Measurements from ENCODE around the gene WDR43.

Gene WDR43

DNA sequence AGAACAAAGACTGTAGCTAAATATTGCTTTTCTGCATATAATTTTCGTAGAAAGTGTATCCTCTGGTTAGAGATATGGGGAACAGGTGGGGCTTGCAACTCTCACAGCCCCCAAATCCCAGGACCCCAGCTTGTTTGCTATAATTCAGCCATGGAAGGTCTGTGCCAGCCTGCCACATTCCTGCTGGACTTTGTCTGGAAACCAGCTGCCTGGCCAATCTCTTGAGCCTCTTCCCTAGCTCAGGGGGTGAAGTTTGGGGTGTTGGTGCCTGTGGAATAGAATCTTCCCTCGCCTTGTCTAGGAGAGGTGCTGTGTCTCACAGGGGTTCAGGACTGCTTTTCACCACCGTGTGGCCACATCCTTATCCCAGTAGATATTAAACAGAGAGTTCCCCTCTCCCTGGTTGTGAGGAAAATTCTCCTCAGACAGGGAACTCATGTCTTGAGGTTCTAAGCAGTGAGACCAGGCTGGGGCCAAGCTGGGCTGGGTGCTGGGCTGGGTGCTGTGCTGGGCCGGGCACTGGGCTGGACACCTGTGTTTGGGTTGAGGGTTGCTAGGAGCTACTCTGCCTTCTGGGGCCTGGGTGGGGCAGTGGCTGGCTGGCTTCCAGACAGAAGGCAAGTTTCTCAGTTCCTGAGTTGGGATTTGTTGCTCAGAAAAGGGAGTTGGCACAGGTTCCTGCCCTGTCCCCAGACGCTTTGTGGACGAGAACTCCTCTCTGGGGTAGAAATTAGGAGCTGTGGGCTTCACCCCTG, 98.9 kb downstream of the WDR43 start:
- DNase-seq (ENCODE audit: low read depth), result no peak
- TF ChIP-seq, protein P1, sequence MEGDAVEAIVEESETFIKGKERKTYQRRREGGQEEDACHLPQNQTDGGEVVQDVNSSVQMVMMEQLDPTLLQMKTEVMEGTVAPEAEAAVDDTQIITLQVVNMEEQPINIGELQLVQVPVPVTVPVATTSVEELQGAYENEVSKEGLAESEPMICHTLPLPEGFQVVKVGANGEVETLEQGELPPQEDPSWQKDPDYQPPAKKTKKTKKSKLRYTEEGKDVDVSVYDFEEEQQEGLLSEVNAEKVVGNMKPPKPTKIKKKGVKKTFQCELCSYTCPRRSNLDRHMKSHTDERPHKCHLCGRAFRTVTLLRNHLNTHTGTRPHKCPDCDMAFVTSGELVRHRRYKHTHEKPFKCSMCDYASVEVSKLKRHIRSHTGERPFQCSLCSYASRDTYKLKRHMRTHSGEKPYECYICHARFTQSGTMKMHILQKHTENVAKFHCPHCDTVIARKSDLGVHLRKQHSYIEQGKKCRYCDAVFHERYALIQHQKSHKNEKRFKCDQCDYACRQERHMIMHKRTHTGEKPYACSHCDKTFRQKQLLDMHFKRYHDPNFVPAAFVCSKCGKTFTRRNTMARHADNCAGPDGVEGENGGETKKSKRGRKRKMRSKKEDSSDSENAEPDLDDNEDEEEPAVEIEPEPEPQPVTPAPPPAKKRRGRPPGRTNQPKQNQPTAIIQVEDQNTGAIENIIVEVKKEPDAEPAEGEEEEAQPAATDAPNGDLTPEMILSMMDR (conservative IDR thresholded peaks at IDR 0.05; ENCODE audit: control insufficient read depth, insufficient read depth, low read depth, low read length), result no peak

DNA sequence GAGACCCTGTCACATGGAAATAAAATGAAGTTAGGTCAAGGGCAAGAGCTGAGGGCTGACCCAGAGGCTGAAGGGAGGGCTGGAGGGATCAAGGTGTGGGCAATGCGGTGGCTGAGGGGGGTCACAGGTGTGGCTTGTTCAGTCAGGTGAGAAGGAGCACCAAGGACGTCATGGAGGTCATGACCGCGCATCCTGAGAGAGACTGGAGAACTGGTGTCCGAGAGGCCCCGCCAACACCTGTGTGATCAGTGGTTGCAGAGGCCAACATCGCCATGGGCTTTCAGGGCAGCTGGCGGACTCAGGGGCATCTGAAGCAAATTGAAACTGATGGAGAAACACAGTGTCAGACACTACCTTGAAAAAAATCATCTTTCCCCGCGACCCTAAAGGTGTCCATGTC, 99.6 kb downstream of the WDR43 start:
- no peak overlapping the region for H3K4me3 ChIP-seq (ENCODE audit: control insufficient read depth, low read depth, low read length)
- TF ChIP-seq, protein P1 (conservative IDR thresholded peaks at IDR 0.05; ENCODE audit: control insufficient read depth, insufficient read depth, low read depth, low read length), result no peak
- DNase-seq (ENCODE audit: low read depth), result no peak

More for the DNA sequence above, 98.9 kb downstream of the WDR43 start:
- H3K4me3 ChIP-seq (ENCODE audit: control insufficient read depth, low read depth, low read length), result no peak overlapping the region

DNA sequence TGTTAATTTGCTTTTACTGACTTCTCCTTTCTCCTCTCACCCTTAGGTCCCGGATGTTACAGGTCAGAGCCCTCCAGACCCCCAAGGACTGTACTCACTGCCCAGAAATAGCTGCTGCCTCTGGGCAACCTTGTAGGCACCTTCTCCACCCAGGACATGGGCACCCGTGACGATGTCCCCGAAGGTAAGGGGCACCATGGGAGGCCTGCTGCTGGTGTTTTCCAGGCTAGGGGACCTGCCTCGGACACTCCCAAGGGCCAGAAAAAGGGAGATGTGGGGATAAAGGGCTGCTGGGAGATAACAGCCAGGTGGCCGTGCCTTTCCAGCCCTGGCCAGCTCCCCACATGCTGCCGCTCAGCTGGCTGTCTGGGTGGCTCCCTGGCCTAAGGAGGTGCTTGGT, 100.2 kb downstream of the WDR43 start:
- DNase-seq (ENCODE audit: low read depth), result no peak
- TF ChIP-seq, protein P1 (conservative IDR thresholded peaks at IDR 0.05; ENCODE audit: control insufficient read depth, insufficient read depth, low read depth, low read length), result no peak
- no peak overlapping the region for H3K4me3 ChIP-seq (ENCODE audit: control insufficient read depth, low read depth, low read length)

DNA sequence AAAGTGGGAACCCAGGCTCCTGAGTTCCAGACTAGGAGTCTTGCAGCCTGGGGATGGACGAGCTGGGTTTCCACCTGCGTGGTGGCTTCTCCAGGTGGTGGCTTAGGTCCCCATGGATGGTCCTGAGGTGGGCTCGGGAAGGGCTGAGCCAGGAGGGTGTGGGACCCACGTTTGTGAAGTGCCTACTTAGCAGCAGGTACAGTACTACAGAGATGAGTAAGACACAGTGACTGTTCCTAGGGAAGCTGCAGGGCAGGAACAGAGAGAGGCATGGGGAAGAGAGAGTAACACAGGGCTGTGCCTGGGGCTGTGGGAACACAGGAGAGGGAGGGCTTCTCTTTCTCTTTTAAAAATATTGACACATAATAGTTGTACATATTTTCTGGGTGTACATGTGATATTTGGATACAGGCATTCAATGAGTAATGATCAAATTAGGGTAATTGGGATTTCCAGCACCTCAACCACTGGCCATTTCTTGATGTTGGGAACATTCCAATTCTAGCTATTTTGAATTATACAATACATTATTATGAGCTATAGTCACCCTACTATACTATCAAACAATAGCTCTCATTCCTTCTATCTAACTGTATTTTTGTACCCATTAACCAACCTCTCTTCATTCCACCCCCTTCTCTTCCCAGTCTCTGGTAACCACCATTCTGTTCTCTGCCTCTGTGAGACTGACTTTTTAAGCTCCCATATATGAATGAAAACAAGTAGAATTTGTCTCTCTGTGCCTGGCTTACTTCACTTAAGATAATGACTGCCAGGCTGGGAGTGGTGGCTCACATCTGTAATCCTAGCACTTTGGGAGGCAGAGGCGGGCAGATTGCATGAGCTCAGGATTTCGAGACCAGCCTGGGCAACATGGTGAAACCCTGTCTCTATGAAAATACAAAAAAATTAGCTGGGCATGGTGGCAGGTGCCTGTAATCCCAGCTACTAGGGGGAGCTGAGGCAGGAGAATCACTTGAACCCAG, 101.6 kb downstream of the WDR43 start:
- TF ChIP-seq, protein P1 (conservative IDR thresholded peaks at IDR 0.05; ENCODE audit: control insufficient read depth, insufficient read depth, low read depth, low read length), result no peak
- no peak for DNase-seq (ENCODE audit: low read depth)
- no peak overlapping the region for H3K4me3 ChIP-seq (ENCODE audit: control insufficient read depth, low read depth, low read length)

DNA sequence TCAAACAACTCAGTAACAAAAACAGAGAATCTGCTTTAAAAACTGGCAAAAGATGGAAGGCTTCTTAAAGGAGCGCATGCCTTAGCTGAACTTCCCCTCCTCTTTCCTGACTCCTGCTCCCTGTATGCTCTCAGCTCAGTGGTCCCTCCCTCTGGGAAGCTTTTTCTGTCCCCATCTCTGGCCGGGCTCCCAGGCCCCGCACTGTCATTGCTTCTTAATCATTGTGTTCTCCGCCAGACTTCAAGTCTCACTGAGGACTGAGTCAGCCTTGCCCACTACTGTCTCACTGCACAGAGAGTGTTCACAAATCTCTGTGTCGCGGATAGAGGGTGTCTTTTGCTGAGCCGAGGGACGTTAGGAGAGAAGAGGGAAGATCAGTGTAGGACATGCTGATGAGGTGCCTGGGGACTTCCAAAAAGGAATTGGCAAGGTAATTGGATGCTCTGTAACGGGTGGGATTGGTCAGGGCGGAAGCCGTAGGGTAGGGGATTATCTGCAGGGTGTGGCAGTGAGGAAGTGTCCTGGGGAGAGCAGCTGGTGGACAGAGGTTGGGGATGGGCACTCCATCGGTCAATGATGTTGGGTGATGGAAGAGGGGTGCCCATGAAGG, 102.9 kb downstream of the WDR43 start:
- H3K4me3 ChIP-seq (ENCODE audit: control insufficient read depth, low read depth, low read length), result no peak overlapping the region
- TF ChIP-seq, protein P1 (conservative IDR thresholded peaks at IDR 0.05; ENCODE audit: control insufficient read depth, insufficient read depth, low read depth, low read length), result no peak
- no peak for DNase-seq (ENCODE audit: low read depth)
